SU-DHL-6 (cell line): ENCODE data around the gene TCAIM.

ENCODE experiments used
- H2AFZ ChIP-seq: fragments of 200-600 bp; sonication (generic); 2 replicates; pipeline ENCODE4 v1.6.1; 2014; ENCODE audit warnings: low read depth, mild to moderate bottlenecking, moderate library complexity, mixed read lengths, antibody characterized with exemption, low read length; ENCODE audit not compliant: severe bottlenecking
- H3F3A ChIP-seq: fragments of 200-600 bp; shearing (Covaris generic); 2 replicates; pipeline ENCODE4 v1.6.0; 2016; ENCODE audit warnings: antibody characterized with exemption, mild to moderate bottlenecking; ENCODE audit not compliant: insufficient read depth
- H3K27ac ChIP-seq: fragments of 200-600 bp; sonication (generic); 2 replicates; pipeline ENCODE4 v1.5.1; 2016; ENCODE audit warnings: low read depth, mild to moderate bottlenecking, low read length, moderate library complexity, mixed read lengths
- H3K27me3 ChIP-seq: fragments of 200-600 bp; sonication (generic), shearing (Covaris generic); 2 replicates; pipeline ENCODE4 v1.6.0; 2014; ENCODE audit warnings: mild to moderate bottlenecking, low read length
- H3K36me3 ChIP-seq: fragments of 200-600 bp; sonication (generic); 2 replicates; pipeline ENCODE4 v1.6.1; 2014; ENCODE audit warnings: mild to moderate bottlenecking, low read length, mixed read lengths
- H3K4me2 ChIP-seq: fragments of 300-600, 200-600 bp; shearing (Covaris generic), sonication (generic); 2 replicates; pipeline ENCODE4 v1.6.0; 2014; ENCODE audit warnings: low read length, low read depth, mild to moderate bottlenecking; ENCODE audit not compliant: poor library complexity, severe bottlenecking
- H3K4me3 ChIP-seq: fragments of 200-600 bp; sonication (generic); 2 replicates; pipeline ENCODE4 v1.5.1; 2014; ENCODE audit warnings: antibody characterized with exemption, low read length, mild to moderate bottlenecking, mixed read lengths; ENCODE audit not compliant: insufficient read depth, poor library complexity, severe bottlenecking
- H3K79me2 ChIP-seq: fragments of 200-600 bp; sonication (generic); 2 replicates; pipeline ENCODE4 v1.6.1; 2014; ENCODE audit warnings: mild to moderate bottlenecking, low read length, moderate library complexity; ENCODE audit not compliant: insufficient read depth
- H3K9ac ChIP-seq: fragments of 200-600 bp; sonication (generic); 2 replicates; pipeline ENCODE4 v1.7.0; 2014; ENCODE audit warnings: mild to moderate bottlenecking, low read length
- H3K9me2 ChIP-seq: fragments of 200-600 bp; sonication (generic); replicated peaks from 2 replicates; pipeline ENCODE4 v1.6.1; 2014; ENCODE audit warnings: low read length; ENCODE audit not compliant: insufficient read depth
- H3K9me3 ChIP-seq: fragments of 200-600 bp; sonication (generic); 2 replicates; pipeline ENCODE4 v1.6.1; 2014; ENCODE audit warnings: low read length, mixed read lengths; ENCODE audit not compliant: insufficient read depth
- H4K20me1 ChIP-seq: fragments of 200-600 bp; sonication (generic); 2 replicates; pipeline ENCODE4 v1.6.1; 2014; ENCODE audit warnings: low read depth, mild to moderate bottlenecking, antibody characterized with exemption, low read length, moderate library complexity, mixed read lengths
- CTCF ChIP-seq: fragments of 200-600 bp; sonication (generic); IDR thresholded peaks from one replicate; pipeline ENCODE4 v1.5.1; 2017; ENCODE audit warnings: antibody characterized with exemption, mild to moderate bottlenecking, low read length, moderate library complexity; ENCODE audit not compliant: insufficient read depth, poor library complexity, severe bottlenecking
- EZH2phosphoT487 ChIP-seq: fragments of 200-600 bp; sonication (generic), shearing (Covaris generic); conservative IDR thresholded peaks from 2 replicates; pipeline ENCODE4 v1.6.1; 2018; ENCODE audit warnings: mild to moderate bottlenecking, antibody characterized with exemption, low read length, moderate library complexity, mixed read lengths

The TCAIM gene

GRCh38 chr3:44411031-44411645 is 72.6 kb downstream of the TCAIM start:
- Histone ChIP-seq H3K27me3 (no peaks in the 10 kb centered on the region), H3F3A (no peaks in the 10 kb centered on the region), H3K9me2 (no peaks in the 10 kb centered on the region), H3K4me3 (no peak overlapping the region), H4K20me1 (no peaks in the 10 kb centered on the region), H3K79me2 (no peaks in the 10 kb centered on the region), H3K4me2 (no peak overlapping the region), H3K36me3 (no peaks in the 10 kb centered on the region), H2AFZ (no peak overlapping the region), H3K9ac (no peak overlapping the region), H3K9me3 (no peaks in the 10 kb centered on the region), H3K27ac (no peak overlapping the region)
- TF ChIP-seq CTCF (no peak), EZH2phosphoT487 (no peak)

- Histone ChIP-seq H3K9ac (no peak overlapping the region), H3K9me2 (no peaks in the 10 kb centered on the region), H3K36me3 (no peaks in the 10 kb centered on the region), H3K27me3 (no peaks in the 10 kb centered on the region), H3K27ac (no peak overlapping the region), H3K9me3 (no peaks in the 10 kb centered on the region), H4K20me1 (no peaks in the 10 kb centered on the region), H3F3A (no peaks in the 10 kb centered on the region), H2AFZ (no peak overlapping the region), H3K4me2 (no peak overlapping the region), H3K79me2 (no peaks in the 10 kb centered on the region), H3K4me3 (no peak overlapping the region)
- no peak for TF ChIP-seq EZH2phosphoT487
- TF ChIP-seq CTCF: no peak
Measured at GRCh38 chr3:44412365-44412764, 73.8 kb downstream of the TCAIM start.

- TF ChIP-seq EZH2phosphoT487 (no peak), CTCF (no peak)
Measured at GRCh38 chr3:44414517-44415090, 76.0 kb downstream of the TCAIM start.

More at GRCh38 chr3:44414517-44415090, 76.0 kb downstream of the TCAIM start:
- H3K9me3 ChIP-seq: no peaks in the 10 kb centered on the region
- no peaks in the 10 kb centered on the region for H3K79me2 ChIP-seq
- no peaks in the 10 kb centered on the region for H4K20me1 ChIP-seq
- H3K27me3 ChIP-seq: no peaks in the 10 kb centered on the region
- H3K9me2 ChIP-seq: no peaks in the 10 kb centered on the region
- H2AFZ ChIP-seq: no peak overlapping the region
- no peak overlapping the region for H3K27ac ChIP-seq
- no peak overlapping the region for H3K4me3 ChIP-seq
- H3F3A ChIP-seq: no peaks in the 10 kb centered on the region
- H3K36me3 ChIP-seq: no peaks in the 10 kb centered on the region
- no peak overlapping the region for H3K9ac ChIP-seq
- H3K4me2 ChIP-seq: no peak overlapping the region
